Epithelial cell of proximal tubule (primary cell): ENCODE results near the gene ARX. TPM values are rescaled to one million over a fixed set of nuclear protein-coding genes. Genes with fewer than 3 reads are reported as not detected.

ENCODE experiments used
- DNase-seq: peaks from one replicate; pipeline ENCODE4 v3.0.0-alpha.2; 2011; ENCODE audit warnings: low read depth
- H3K4me3 ChIP-seq: 2 replicates; pipeline ENCODE4 v1.5.1; 2011; ENCODE audit warnings: low read depth, mild to moderate bottlenecking, low read length
- CTCF ChIP-seq: conservative IDR thresholded peaks from 2 replicates; pipeline ENCODE4 v1.5.1; 2012; ENCODE audit warnings: low read depth, mild to moderate bottlenecking, low read length
- total RNA-seq: library from RNA; depleted of rRNA; stranded (reverse); fragments of >200 nt; gene quantifications from 2 replicates; pipeline ENCODE4 v1.2.3, GENCODE V29; 2015

The ARX gene
- total RNA-seq, 1 donor from 2014 or later, result not detected

GRCh38 chrX:25012433-25012735 is 3.4 kb downstream of the ARX start:
- no peak for TF ChIP-seq CTCF
- no peak overlapping the region for H3K4me3 ChIP-seq
- DNase-seq, result no peak

GRCh38 chrX:25011589-25012432 is 4.0 kb downstream of the ARX start:
- TF ChIP-seq CTCF, result no peak
- no peak overlapping the region for H3K4me3 ChIP-seq
- DNase-seq, result no peak

GRCh38 chrX:25010784-25011588 is 4.8 kb downstream of the ARX start:
- H3K4me3 ChIP-seq, result no peak overlapping the region
- TF ChIP-seq CTCF, result no peak
- no peak for DNase-seq

GRCh38 chrX:25009407-25009806 is 6.4 kb downstream of the ARX start:
- DNase-seq, result no peak
- no peak overlapping the region for H3K4me3 ChIP-seq

GRCh38 chrX:25007059-25008053 is 8.4 kb downstream of the ARX start:
- no peak for TF ChIP-seq CTCF
- H3K4me3 ChIP-seq, result no peak overlapping the region
- DNase-seq, result no peak

More at GRCh38 chrX:25009407-25009806, 6.4 kb downstream of the ARX start:
- no peak for TF ChIP-seq CTCF

- H3K4me3 ChIP-seq, result no peak overlapping the region
- TF ChIP-seq CTCF, result no peak
- DNase-seq, result no peak
Observed at GRCh38 chrX:25006586-25007058, 9.1 kb downstream of the ARX start.
